MCF 10A (cell line): ENCODE measurements around the gene TTC36. TPM values are rescaled to one million over a fixed set of nuclear protein-coding genes. Genes with fewer than 3 reads are reported as not detected.

Experiments
- BruUV-seq: library from RNA; stranded (reverse); fragments of 400-500 nt; replicated peaks from 2 replicates; lab custom pipeline; 2021; lab: Mats Ljungman, UMichigan
- CTCF ChIA-PET: fragments of 300-600 bp; sonication (Branson Sonifier 250); formaldehyde crosslinking; extraction: SDS; loops from one replicate; lab custom pipeline; 2021; ENCODE audit warnings: antibody characterized with exemption, inconsistent platforms; lab: Yijun Ruan, JAX
- POLR2A ChIA-PET: fragments of 300-600, 350-650 bp; sonication (Branson Sonifier 250); formaldehyde crosslinking; extraction: SDS; loops from one replicate; lab custom pipeline; 2020; ENCODE audit warnings: antibody characterized with exemption, inconsistent platforms; lab: Yijun Ruan, JAX
- DNase-seq: peaks from one replicate; pipeline ENCODE4 v3.0.0-alpha.2; 2018; ENCODE audit not compliant: unreplicated experiment
- H3K27ac Mint-ChIP-seq: one replicate; pipeline ENCODE4 v1.8.0; 2022; ENCODE audit warnings: mild to moderate bottlenecking, low read depth, mixed read lengths; ENCODE audit not compliant: unreplicated experiment
- H3K27me3 Mint-ChIP-seq: one replicate; pipeline ENCODE4 v1.8.0; 2022; ENCODE audit warnings: mixed read lengths; ENCODE audit not compliant: insufficient read depth, unreplicated experiment
- H3K36me3 Mint-ChIP-seq: one replicate; pipeline ENCODE4 v1.8.0; 2022; ENCODE audit warnings: mild to moderate bottlenecking, moderate library complexity, mixed read lengths; ENCODE audit not compliant: insufficient read depth, unreplicated experiment
- H3K4me1 Mint-ChIP-seq: one replicate; pipeline ENCODE4 v1.8.0; 2022; ENCODE audit warnings: mixed read lengths; ENCODE audit not compliant: insufficient read depth, unreplicated experiment
- H3K4me3 Mint-ChIP-seq: one replicate; pipeline ENCODE4 v1.8.0; 2022; ENCODE audit warnings: mild to moderate bottlenecking, moderate library complexity, mixed read lengths; ENCODE audit not compliant: unreplicated experiment
- H3K9me3 Mint-ChIP-seq: one replicate; pipeline ENCODE4 v1.8.0; 2022; ENCODE audit warnings: mixed read lengths; ENCODE audit not compliant: unreplicated experiment
- CTCF ChIP-seq: fragments of 200-600 bp; IDR thresholded peaks from one replicate; pipeline ENCODE4 v1.8.0; 2022; ENCODE audit warnings: antibody characterized with exemption, mild to moderate bottlenecking; ENCODE audit not compliant: unreplicated experiment
- intact Hi-C: fragments of 100-400 bp; cut with micrococcal nuclease; formaldehyde crosslinking; loops from 2 replicates; pipeline ENCODE4 v1.14.1; 2022
- total RNA-seq: library from RNA; stranded (reverse); gene quantifications from 2 replicates; pipeline ENCODE4 v1.2.3, GENCODE V29; 2022

Gene TTC36
- total RNA-seq, 1 experiment from 2014 or later: 0.63 TPM

GRCh38 chr11:118528511-118528910 is 1.2 kb downstream of the TTC36 start:
- H3K9me3 Mint-ChIP-seq: no peaks in the 10 kb centered on the region
- BruUV-seq: no TSS peak
- no peak for TF ChIP-seq CTCF
- intact Hi-C loops: no loop called here
- H3K4me3 Mint-ChIP-seq: no peak overlapping the region
- no peak overlapping the region for H3K27ac Mint-ChIP-seq
- no peaks in the 10 kb centered on the region for H3K4me1 Mint-ChIP-seq
- CTCF ChIA-PET: interaction anchor here (0.7 kb wide), 1 partner anchor 10 kb away, joined by 3 read pairs; no protein-coding TSS in a partner anchor
- no peaks in the 10 kb centered on the region for H3K27me3 Mint-ChIP-seq
- POLR2A ChIA-PET: no interaction called here
- peaks cover 31% of the 10 kb centered on the region for H3K36me3 Mint-ChIP-seq
- no peak for DNase-seq

GRCh38 chr11:118529584-118530175 is 2.4 kb downstream of the TTC36 start:
- Mint-ChIP-seq H3K4me3 (no peak overlapping the region), H3K36me3 (peaks cover 19% of the 10 kb centered on the region), H3K9me3 (no peaks in the 10 kb centered on the region), H3K4me1 (no peaks in the 10 kb centered on the region), H3K27me3 (no peaks in the 10 kb centered on the region), H3K27ac (no peak overlapping the region)
- intact Hi-C loops: no loop called here
- POLR2A ChIA-PET: no interaction called here
- TF ChIP-seq CTCF: no peak
- CTCF ChIA-PET: no interaction called here
- no peak for DNase-seq
- BruUV-seq: no TSS peak

- Mint-ChIP-seq H3K4me1 (no peaks in the 10 kb centered on the region), H3K4me3 (no peak overlapping the region), H3K27me3 (no peaks in the 10 kb centered on the region), H3K9me3 (no peaks in the 10 kb centered on the region), H3K36me3 (peaks cover 14% of the 10 kb centered on the region), H3K27ac (no peak overlapping the region)
- ChIA-PET POLR2A (no interaction called here), CTCF (no interaction called here)
- no peak for DNase-seq
- BruUV-seq: no TSS peak
- intact Hi-C loops: no loop called here
- no peak for TF ChIP-seq CTCF
These were observed 3.0 kb downstream of the TTC36 start for GRCh38 chr11:118530180-118530682.

- peaks cover 10% of the 10 kb centered on the region for H3K36me3 Mint-ChIP-seq
- H3K27ac Mint-ChIP-seq: no peak within 1 kb of the TSS
- H3K9me3 Mint-ChIP-seq: no peaks in the 10 kb centered on the region
- ChIA-PET CTCF (no interaction called here), POLR2A (no interaction called here)
- H3K4me1 Mint-ChIP-seq: no peaks in the 10 kb centered on the region
- H3K27me3 Mint-ChIP-seq: no peaks in the 10 kb centered on the region
- no TSS peak for BruUV-seq
- no peak for DNase-seq
- intact Hi-C loops: no loop called here
- TF ChIP-seq CTCF: no peak
- H3K4me3 Mint-ChIP-seq: no peak within 1 kb of the TSS
These were observed 3.7 kb downstream of the TTC36 start, which contains the start of gene TMEM25 for GRCh38 chr11:118530683-118531596. TMEM25 (plus strand) TSS chr11:118531192; CDS start chr11:118531802, 610 bp downstream.
